Measurements from ENCODE around the gene TCHH.
"Not testable (repeated sequence)": the region's sequence is repeated elsewhere in the genome, so short reads cannot be mapped to it uniquely, and the experiment has no call there.

The TCHH gene

DNA sequence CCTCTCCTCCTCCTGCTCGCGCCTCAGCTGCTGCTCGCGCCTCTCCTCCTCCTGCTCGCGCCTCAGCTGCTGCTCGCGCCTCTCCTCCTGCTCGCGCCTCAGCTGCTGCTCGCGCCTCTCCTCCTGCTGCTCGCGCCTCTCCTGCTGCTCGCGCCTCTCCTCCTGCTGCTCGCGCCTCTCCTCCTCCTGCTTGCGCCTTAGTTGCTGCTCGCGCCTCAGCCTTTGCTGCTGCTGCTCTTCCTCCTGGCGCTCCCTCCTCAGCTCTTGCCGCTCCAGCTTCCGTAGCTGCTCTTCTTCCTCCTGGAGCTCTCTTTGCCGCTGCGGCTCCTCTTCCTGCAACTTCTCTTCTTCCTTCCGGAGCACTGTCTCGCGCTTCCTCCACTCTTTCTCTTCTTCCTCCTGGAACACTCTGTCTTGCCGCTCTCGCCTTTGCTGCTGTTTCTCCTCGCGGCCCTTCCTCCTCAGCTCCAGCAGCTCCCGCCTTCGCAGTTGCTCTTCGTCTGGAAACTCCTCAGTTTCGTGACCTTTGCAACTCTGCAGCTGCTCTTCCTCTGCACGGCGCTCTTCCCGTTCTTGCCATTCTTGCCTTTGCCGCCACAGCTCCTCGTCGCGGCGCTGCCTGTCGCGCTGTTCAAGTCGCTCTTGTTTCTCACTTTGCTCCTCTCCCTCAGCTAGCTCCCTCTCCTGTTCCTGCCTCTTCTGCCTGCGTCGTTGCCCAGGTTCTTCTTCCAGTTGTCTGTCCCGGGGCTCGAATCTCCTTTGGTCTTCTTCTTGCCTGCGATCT, 3.0 kb downstream of the TCHH start:
- peak; percentile 10 for DNase-seq

DNA sequence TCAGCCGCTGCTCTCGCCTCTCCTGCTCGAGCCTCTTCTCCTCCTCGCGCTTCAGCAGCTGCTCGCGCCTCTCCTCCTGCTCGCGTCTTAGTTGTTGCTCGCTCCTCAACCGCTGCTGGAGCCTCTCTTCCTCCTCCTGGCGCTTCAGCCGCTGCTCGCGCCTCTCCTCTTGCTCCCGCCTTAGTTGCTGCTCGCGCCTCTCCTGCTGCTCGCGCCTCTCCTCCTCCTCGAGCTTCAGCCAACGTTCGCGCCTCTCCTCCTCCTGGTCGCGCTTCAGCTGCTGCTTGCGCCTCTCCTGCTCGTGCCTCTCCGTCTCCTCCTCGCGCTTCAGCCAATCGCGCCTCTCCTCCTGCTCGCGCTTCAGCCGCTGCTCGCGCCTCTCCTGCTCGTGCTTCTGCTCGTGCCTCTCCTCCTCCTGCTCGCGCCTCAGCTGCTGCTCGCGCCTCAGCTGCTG, 3.7 kb downstream of the TCHH start:
- DNase-seq, result peak; percentile 16

DNA sequence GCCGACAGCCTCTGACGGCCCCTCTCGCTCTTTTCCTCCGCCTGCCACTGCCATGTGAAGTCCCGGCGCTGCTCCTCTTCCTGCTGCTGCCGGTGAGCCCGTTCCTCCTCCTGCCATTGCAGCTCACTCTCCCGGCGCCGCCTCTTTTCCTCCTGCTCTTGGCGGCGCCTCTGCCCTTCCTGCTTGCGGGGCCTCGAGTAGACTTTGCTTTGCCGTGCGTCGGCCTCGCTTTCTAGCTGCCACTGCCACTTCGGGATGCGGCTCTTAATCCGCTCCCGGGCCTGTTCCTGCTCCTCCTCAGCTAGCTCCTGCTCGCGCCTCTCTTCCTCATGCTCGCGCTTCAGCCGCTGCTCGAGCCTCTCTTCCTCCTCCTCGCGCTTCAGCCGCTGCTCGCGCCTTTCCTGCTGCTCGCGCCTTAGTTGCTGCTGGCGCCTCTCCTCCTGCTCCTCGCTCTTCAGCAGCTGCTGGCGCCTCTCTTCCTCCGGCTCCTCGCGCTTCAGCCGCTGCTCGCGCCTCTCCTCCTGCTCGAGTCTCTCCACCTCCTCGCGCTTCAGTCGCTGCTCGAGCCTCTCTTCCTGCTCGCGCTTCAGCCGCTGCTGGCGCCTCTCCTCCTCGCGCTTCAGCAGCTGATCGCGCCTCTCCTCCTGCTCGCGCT, 4.3 kb downstream of the TCHH start:
- peak; percentile 26 for DNase-seq

DNA sequence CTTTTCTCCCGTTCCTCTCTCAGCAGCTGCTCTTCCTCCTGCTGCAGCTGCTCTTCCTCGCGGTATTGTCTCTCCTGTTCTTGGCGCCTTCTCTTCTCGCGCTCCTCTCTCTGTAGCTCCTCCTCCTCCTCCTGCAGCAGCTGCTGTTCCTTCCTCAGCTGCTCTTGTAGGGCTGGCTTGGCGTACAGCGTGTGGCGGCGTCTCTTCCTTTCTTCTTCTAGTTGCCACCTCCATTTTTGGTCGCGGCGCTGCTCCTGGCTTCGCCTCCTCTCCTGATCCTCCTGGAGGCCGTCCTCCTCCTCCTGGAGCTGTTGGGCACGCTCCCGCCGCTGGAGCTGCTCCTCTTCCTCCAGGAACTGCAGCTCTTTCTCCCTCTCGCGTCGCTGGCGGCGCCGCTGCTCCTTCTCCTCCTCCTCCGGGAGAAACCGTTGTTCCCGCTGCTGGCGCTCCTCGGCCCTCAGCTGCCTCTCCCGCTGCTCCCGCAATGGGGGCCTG, 4.8 kb downstream of the TCHH start:
- DNase-seq, result peak; percentile 21

DNA sequence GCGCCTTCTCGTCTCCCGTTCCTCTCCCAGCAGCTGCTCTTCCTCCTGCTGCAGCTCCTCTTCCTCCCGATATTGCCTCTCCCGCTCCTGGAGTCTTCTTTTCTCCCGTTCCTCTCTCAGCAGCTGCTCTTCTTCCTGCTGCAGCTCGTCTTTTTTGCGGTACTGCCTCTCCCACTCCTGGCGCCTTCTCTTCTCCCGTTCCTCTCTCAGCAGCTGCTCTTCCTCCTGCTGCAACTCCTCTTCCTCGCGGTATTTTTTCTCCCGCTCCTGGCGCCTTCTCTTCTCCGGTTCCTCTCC, 5.3 kb downstream of the TCHH start:
- DNase-seq, result no peak

DNA sequence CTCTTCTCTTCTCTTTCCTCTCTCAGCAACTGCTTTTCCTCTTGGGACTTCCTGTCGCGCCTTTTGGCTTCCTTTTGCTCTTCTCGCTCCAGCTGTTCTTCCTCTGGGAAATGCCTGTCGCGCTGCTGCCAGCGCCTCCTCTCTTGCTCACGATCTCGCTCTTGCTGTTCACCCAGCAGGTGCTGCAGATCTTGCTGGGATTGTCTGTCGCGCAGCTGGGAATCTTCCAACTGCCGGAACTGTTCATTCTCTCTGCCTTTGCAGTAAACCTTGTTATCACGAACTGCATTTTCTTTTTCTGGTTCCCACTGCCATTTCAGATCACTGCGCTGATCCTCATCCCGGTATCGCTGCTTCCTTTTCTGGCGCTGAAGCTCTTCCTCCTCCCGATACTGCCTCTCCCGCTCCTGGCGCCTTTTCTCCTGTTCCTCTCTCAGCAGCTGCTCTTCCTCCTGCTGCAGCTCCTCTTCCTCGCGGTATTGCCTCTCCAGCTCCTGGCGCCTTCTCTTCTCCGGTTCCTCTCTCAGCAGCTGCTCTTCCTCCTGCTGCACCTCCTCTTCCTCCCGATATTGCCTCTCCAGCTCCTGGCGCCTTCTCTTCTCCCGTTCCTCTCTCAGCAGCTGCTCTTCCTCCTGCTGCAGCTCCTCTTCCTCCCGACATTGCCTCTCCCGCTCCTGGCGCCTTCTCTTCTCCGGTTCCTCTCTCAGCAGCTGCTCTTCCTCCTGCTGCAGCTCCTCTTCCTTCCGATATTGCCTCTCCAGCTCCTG, 5.8 kb downstream of the TCHH start:
- DNase-seq, result no peak

DNA sequence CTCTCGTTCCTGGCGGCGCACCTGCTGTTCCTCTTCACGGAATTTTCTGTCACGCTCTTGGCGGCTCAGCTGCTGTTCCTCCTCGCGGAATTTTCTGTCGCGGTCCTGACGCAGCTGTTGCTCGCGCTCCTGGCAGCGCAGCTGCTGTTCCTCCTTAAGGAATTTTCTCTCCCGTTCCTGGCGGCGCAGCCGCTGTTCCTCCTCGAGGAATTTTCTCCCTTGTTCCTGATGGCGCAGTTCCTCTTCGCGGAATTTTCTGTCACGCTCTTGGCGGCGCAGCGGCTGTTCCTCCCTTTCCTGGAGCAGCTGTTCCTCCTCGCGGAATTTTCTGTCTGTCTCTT, 6.4 kb downstream of the TCHH start:
- DNase-seq, result no peak

DNA sequence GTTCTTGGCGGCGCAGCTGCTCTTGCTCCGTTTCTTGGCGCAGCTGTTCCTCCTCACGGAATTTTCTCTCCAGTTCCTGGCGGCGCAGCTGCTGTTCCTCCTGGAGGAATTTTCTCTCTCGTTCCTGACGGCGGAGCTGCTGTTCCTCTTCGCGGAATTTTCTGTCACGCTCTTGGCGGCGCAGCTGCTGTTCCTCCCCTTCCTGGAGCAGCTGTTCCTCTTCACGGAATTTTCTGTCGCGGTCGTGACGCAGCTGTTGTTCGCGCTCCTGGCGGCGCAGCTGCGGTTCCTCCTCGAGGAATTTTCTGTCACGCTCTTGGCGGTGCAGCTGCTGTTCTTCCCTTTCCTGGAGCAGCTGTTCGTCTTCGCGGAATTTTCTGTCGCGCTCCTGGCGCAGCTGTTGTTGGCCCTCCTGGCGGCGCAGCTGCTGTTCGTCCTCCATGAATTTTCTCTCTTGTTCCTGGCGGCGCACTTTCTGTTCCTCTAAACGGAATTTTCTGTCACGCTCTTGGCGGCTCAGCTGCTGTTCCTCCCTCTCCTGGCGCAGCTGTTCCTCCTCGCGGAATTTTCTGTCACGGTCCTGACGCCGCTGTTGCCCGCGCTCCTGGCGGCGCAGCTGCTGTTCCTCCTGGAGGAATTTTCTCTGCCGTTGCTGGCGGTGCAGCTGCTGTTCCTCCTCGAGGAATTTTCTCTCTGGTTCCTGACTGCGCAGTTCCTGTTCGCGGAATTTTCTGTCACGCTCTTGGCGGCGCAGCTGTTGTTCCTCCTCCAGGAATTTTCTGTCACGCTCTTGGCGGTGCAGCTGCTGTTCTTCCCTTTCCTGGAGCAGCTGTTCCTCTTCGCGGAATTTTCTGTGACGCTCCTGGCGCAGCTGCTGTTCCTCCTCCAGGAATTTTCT, 7.0 kb downstream of the TCHH start:
- no peak for DNase-seq

DNA sequence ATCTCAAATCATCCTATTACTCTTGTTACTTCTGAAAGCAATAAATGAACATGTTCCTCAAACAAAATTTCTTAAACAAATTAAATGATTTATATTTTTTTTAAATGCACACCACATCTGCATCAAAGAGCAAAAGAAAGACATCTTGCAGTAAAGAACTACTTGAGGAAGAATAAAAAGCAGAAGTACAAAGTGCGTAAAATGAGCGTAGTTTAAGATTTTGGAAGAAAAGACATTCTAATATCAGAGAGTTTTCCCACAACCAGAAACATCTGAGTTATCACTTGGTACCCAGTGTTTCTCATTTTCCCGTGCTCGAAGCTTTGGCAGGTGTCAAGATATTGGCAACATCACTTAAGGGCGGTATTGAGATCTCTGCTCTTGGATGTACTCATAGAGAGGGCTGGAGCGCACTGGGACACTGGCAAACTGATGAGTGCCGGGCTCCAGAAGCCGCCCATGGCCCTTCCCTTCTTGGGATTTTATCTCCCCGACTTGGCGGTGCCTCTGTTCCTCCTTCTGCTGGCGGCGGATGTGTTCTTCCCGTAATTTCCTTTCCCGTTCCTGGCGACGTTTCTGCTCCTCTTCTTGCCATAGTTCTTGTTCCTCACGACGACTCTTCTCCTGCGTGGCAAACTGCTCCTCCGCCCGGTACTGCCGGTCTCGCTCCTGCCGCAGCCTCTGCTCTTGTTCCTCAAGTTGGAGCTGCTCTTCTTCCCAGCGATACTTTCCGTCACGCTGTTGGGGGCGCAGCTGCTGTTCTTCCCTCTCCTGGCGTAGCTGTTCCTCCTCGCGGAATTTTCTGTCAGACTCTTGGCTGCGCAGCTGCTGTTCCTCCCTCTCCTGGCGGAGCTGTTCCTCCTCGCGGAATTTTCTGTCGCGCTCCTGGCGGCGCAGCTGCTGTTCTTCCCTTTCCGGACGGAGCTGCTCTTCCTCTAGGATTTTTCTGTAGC, 7.9 kb downstream of the TCHH start:
- peak; percentile 9 for DNase-seq

DNA sequence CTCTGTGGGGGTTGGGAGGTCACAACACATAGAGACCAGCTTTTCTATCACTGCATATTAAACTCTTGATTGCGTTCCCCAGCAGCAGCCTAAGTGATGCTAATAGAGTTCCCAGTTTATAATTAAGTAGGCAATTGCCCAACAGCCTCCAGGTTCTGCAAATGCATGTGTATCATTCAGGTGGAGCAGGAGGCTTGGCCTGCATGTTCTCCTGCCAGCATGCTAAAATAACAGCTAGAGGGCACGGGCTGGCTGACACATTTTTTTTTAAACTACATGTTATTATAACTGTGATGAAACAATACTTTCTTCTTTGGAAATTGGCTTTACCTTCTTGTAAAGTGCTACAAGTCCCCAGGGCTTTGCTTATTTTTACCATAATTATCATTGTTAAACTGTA, 10.4 kb downstream of the TCHH start:
- DNase-seq, result no peak

DNA sequence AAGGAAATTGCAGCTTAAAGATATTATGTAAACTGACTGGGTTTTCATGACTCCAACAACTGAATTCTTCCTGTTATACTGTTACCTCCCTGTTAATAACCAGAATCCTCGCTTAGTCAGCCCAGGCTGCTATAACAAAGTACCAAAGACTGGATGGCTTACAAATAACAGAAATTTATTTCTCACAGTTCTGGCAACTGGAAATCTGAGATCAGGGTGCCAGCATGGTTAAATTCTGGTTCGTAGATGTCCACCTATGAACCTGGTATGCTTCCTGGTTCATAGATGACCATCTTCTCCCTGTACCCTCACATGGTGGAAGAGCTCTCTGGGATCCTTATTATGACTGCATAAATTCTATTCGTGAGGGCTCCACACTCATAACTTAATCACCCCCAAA, 18.3 kb downstream of the TCHH start:
- no peak for DNase-seq

DNA sequence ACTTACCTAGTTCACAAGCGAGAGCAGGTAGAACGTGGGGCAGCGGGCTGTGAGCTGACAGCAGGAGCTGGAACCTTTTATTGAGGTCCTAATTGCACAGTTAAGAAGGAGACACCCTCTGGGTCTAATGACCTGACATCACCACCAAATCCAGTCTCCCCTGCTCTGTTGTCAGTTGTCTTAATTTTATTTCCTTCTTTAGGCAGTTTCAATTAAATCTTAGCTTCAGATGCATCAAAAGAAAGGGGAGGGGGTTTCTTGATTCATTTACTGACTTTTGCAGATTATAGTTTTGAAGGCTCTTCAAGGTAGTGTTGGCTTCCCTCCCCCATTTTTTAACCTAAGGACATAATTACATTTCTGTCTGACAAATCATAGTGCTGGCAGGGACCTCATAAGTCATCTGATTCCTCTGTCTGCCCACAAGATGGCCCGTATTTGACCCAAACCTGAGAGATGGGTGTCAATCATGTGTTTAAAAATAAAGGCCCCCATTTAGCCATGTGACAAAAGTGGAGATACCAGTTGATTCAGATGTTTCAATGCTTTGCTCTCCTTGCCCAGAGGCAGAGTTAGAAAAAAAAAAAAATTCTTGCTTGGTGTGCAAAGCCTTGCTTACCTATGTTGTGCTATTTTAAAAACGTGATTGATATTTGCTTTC, 26.1 kb downstream of the TCHH start, which contains the start of gene TCHHL1:
TSS of gene TCHHL1 (minus strand) at position 51 of the 661 bp plus-strand sequence. CDS start 921 bp downstream, outside the sequence.
- no peak for DNase-seq

DNA sequence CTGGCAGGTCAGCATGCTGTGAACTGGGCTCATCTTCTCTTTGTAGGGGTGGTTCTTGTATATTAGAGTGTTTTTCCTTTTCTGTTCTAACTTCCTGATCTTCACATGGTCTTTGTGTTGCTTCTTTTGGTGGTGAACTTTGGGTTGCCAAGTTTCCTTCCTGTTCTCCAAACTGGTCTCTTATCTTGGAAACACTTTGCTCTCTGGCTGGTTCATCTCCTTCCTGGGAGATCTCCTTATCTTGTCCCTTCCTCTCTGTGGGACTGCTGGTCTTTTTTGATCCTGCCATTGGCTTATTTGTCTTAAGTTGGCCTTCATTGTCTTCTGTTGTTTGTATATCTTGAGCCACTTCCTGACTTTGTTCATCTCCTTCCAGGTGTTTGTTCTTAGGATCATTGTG, 28.5 kb downstream of the TCHH start:
- DNase-seq, result no peak

DNA sequence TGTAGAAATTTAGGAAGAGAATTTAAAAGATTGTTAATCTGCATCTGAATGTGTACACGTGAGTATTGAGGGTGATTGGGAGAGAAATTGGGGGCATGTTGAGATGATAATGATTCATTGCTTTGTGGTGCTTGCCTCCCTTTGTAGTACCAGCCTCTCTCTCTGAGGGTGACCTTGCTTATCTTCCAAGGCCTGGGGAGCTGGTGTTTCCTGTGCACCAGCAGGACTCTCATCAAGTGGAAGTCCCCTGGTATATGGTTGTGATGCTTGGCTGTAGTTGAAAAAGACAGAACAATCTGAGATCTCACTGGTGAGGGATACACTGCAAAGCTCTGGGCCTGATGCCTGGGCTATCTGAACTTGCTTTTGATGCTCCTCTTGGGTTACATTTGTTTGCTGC, 30.4 kb downstream of the TCHH start:
- no peak for DNase-seq

DNA sequence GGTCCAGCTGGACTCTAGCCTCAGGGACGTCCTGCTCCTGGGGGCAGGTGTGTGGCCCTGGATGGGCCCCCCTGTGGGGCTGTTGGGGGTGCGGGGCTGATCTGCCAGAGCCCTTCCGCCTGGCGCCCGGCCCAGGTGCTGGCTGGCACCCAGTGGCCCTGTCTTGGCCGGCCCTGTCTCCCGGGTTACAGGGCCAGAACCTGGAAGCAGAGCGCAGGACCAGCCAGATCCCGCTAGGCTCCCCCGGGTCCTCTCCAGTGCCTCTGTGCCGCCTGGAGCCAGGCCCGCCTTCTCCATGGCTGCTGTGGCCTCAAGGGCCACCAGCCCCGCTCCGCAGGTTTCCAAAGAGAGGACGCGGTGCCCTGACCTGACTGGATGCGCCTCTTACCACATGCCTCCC, 34.2 kb downstream of the TCHH start:
- not testable (repeated sequence) for DNase-seq

DNA sequence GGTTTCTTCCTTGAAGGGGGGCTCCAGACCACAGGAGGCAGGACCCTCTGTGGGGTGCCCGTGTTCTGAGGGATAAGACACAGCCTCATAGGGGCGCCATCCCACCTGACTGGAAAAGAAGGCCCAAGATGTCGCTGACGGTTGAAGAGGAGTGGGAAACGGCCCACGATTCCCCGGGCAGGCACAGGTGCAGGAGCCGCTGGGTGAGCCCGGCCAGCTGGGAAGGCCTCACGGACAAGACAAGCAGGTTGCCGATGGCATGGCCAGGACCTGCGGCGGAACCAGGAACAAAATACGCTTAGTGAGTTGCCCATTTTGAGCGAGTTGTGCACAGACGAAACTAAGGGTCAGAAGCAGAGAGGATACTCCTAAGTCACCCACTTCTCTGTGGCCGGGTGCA, 34.8 kb downstream of the TCHH start:
- not testable (repeated sequence) for DNase-seq

DNA sequence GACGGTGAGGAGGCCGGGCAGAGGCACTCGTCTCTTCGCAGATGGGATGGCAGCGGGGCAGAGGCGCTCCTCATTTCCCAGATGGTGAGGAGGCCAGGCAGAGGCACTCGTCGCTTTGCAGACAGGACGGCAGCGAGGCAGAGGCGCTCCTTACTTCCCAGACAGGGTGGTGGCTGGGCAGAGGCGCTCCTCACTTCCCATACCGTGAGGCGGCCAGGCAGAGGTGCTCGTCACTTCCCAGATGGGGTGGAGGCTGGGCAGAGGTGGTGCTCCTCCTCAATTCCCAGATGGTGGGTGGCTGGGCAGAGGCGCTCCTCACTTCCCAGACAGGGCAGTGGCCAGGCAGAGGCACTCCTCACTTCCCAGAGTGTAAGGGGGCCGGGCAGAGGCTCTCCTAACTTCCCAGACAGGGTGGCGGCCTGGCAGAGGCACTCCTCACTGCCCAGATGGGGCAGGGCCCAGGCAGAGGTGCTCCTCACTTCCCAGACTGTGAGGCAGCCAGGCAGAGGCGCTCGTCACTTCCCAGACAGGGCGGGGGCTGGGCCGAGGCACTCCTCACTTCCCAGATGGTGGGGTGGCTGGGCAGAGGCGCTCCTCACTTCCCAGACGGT, 36.3 kb downstream of the TCHH start:
- no peak for DNase-seq

DNA sequence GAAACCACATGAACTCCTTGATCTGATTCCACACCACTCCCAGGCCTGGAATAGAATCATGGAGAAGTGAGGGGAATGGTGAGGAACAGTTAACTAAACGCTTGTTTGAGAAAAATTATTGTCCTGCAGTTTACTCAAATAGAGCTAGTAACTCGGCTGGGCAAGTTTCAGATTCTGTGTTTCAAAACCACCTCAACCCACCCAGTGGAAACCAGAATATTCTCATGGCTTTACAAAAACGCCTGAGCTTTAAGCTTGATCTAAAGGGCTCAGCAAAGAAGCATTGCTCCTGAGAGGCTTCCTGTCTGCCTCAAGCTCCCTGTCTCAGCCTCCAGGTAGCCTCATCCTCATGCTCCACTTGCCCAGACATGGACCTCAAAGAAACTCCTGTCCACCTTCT, 42.9 kb downstream of the TCHH start:
- DNase-seq, result no peak

DNA sequence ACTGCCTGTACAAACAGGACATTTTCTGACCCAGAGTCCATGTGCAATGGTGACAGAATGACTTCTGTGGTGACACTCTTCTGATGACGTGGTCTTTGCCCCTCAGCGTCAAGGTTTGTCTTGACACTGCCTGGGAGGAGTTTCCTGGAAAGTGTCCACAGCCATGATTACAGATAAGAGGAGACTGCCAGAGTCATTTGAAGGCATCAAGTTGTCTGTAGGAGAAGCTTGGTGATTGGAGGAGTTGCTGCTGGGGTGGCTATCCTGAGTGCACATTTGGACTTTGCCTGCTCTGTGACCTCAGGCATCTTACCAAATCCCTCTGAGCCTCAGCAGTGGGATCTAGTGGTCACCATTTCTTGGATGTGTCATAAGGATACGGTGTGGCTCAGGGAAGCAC, 44.1 kb downstream of the TCHH start:
- DNase-seq, result no peak

DNA sequence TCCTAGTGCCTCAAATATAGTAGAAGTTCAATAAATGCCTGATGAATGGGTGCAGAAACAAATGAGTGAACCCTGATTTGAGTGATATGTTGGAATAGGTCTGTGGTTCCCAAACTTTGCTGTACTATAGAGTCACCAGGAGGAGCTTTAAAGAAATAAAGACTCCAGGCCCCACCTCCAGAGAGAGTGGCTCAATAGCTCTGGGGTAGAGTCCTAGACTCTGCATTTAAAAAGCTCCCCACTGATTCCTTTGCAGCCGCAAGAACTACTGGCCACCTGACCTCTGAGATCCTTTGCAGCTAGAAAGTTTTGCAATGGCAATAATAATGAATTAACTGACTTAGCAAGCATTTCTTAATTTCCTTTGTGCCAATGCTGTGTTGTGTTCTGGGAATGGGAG, 47.3 kb downstream of the TCHH start:
- no peak for DNase-seq

DNA sequence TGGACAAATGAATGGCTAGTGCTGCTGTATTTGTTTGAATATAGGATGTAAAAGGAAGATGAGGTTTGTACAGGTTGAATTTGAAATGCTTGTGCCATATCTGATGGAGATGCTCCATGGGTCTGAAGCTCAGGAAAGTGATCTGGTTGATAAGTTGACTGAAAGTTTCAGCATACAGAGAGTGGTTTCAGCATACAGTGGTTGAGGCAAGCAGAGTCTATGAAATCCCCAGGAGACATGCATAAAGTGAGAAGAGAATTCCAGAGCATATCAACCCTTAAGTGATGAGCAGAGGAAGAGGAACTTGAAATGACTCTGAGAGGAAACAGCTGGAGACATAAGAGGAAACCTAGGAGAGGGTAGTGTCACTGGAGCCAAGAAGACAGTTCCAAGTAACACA, 48.1 kb downstream of the TCHH start:
- no peak for DNase-seq
